Measurements from ENCODE around the gene LY9. TPM values are rescaled to one million over a fixed set of nuclear protein-coding genes. Genes with fewer than 3 reads are reported as not detected.
"Not testable (repeated sequence)": the region's sequence is repeated elsewhere in the genome, so short reads cannot be mapped to it uniquely, and the experiment has no call there.

Gene LY9
- total RNA-seq, 2 donors from 2014 or later, result 0.41 to 0.71 TPM

DNA sequence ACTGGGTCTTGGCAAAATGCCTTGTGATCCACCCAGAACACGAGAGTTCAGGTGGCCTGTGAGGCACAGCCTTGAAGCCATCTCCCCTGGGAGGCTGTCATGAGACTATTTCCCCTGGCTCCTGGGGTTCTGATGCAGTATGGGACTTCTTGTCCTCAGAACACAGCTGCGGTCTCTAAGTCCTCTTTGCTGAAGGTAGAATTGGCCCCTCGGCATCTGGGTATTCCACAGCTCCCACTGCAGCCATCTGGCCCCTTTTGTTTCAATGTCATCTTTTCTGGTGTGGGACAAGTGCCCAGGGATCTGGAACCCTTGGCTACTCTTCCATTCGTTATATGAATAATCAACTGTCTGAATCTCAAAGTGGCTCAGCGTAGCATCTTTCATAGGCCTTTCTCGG, 17.0 kb upstream of the LY9 start:
- TF ChIP-seq, protein P1, sequence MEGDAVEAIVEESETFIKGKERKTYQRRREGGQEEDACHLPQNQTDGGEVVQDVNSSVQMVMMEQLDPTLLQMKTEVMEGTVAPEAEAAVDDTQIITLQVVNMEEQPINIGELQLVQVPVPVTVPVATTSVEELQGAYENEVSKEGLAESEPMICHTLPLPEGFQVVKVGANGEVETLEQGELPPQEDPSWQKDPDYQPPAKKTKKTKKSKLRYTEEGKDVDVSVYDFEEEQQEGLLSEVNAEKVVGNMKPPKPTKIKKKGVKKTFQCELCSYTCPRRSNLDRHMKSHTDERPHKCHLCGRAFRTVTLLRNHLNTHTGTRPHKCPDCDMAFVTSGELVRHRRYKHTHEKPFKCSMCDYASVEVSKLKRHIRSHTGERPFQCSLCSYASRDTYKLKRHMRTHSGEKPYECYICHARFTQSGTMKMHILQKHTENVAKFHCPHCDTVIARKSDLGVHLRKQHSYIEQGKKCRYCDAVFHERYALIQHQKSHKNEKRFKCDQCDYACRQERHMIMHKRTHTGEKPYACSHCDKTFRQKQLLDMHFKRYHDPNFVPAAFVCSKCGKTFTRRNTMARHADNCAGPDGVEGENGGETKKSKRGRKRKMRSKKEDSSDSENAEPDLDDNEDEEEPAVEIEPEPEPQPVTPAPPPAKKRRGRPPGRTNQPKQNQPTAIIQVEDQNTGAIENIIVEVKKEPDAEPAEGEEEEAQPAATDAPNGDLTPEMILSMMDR (IDR thresholded peaks at IDR 0.05), result no peak
- Histone ChIP-seq H3K9me3 (no peaks in the 10 kb centered on the region), H3K36me3 (no peaks in the 10 kb centered on the region), H3K4me1 (ENCODE audit: control insufficient read depth in 1 of 2, low read depth in 2 of 2) (no peaks in the 10 kb centered on the region), H3K4me3 (no peak overlapping the region), H3K27me3 (replicated peaks; ENCODE audit: insufficient read depth) (no peaks in the 10 kb centered on the region), H3K27ac (no peak overlapping the region)
- DNase-seq (ENCODE audit: low spot score) (no peak), ATAC-seq (ENCODE audit: insufficient number of reproducible peaks, low FRiP score, low read depth) (no peak)

GRCh38 chr1:160779626-160780397, 16.2 kb upstream of the LY9 start:
- DNase-seq (ENCODE audit: low spot score) (no peak), ATAC-seq (ENCODE audit: insufficient number of reproducible peaks, low FRiP score, low read depth) (no peak)
- no peak overlapping the region for H3K27ac ChIP-seq
- H3K36me3 ChIP-seq, result no peaks in the 10 kb centered on the region
- TF ChIP-seq, protein P1 (IDR thresholded peaks at IDR 0.05), result no peak
- H3K4me1 ChIP-seq (ENCODE audit: control insufficient read depth in 1 of 2, low read depth in 2 of 2), result no peaks in the 10 kb centered on the region
- H3K27me3 ChIP-seq (replicated peaks; ENCODE audit: insufficient read depth), result no peaks in the 10 kb centered on the region
- no peak overlapping the region for H3K4me3 ChIP-seq
- H3K9me3 ChIP-seq, result no peaks in the 10 kb centered on the region

GRCh38 chr1:160780398-160780755, 15.6 kb upstream of the LY9 start:
- no peaks in the 10 kb centered on the region for H3K4me1 ChIP-seq (ENCODE audit: control insufficient read depth in 1 of 2, low read depth in 2 of 2)
- no peaks in the 10 kb centered on the region for H3K27me3 ChIP-seq (replicated peaks; ENCODE audit: insufficient read depth)
- ATAC-seq (ENCODE audit: insufficient number of reproducible peaks, low FRiP score, low read depth) (no peak), DNase-seq (ENCODE audit: low spot score) (no peak)
- no peak overlapping the region for H3K4me3 ChIP-seq
- H3K27ac ChIP-seq, result no peak overlapping the region
- no peaks in the 10 kb centered on the region for H3K9me3 ChIP-seq
- H3K36me3 ChIP-seq, result no peaks in the 10 kb centered on the region
- TF ChIP-seq, protein P1 (IDR thresholded peaks at IDR 0.05), result no peak

DNA sequence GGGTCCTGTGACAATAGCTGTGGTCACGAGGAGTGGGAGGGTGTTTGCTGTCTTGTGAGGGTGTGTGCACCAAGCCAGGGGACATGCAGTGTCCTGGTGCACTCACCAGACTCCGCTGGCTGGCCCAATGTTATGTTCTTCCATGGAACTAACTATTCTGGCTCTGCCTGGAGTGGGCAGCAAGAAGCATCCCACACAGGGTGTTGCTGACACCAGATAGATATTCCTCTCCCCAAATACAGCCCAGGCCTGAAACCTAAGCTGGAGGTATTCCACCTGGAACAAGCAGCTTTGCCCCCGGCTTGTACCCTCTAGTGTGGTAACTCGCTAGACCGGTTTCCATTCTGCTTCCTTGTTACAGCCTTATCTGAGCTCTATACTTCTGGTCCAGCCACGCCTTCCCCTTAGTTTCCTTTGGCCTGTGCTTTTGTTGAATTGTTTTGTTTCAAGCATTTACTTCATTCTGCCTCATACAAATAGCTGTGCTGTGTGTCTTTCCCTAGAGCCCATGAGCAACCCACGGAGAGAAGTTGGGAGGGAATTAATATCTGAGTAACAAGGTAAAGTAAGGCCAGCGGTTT, 14.7 kb upstream of the LY9 start:
- no peaks in the 10 kb centered on the region for H3K27me3 ChIP-seq (replicated peaks; ENCODE audit: insufficient read depth)
- no peaks in the 10 kb centered on the region for H3K4me1 ChIP-seq (ENCODE audit: control insufficient read depth in 1 of 2, low read depth in 2 of 2)
- no peaks in the 10 kb centered on the region for H3K36me3 ChIP-seq
- no peaks in the 10 kb centered on the region for H3K9me3 ChIP-seq
- no peak overlapping the region for H3K4me3 ChIP-seq
- ATAC-seq (ENCODE audit: insufficient number of reproducible peaks, low FRiP score, low read depth) (no peak), DNase-seq (ENCODE audit: low spot score) (no peak)
- H3K27ac ChIP-seq, result no peak overlapping the region
- TF ChIP-seq, protein P1 (IDR thresholded peaks at IDR 0.05), result no peak

- ATAC-seq (ENCODE audit: insufficient number of reproducible peaks, low FRiP score, low read depth), result no peak
- DNase-seq (ENCODE audit: low spot score), result no peak
- Histone ChIP-seq H3K27ac (no peak overlapping the region), H3K36me3 (no peaks in the 10 kb centered on the region), H3K4me1 (ENCODE audit: control insufficient read depth in 1 of 2, low read depth in 2 of 2) (no peaks in the 10 kb centered on the region), H3K9me3 (no peaks in the 10 kb centered on the region), H3K4me3 (no peak overlapping the region), H3K27me3 (replicated peaks; ENCODE audit: insufficient read depth) (no peaks in the 10 kb centered on the region)
- TF ChIP-seq, protein P1 (IDR thresholded peaks at IDR 0.05), result no peak
Observed at GRCh38 chr1:160781914-160782689, 13.9 kb upstream of the LY9 start.

DNA sequence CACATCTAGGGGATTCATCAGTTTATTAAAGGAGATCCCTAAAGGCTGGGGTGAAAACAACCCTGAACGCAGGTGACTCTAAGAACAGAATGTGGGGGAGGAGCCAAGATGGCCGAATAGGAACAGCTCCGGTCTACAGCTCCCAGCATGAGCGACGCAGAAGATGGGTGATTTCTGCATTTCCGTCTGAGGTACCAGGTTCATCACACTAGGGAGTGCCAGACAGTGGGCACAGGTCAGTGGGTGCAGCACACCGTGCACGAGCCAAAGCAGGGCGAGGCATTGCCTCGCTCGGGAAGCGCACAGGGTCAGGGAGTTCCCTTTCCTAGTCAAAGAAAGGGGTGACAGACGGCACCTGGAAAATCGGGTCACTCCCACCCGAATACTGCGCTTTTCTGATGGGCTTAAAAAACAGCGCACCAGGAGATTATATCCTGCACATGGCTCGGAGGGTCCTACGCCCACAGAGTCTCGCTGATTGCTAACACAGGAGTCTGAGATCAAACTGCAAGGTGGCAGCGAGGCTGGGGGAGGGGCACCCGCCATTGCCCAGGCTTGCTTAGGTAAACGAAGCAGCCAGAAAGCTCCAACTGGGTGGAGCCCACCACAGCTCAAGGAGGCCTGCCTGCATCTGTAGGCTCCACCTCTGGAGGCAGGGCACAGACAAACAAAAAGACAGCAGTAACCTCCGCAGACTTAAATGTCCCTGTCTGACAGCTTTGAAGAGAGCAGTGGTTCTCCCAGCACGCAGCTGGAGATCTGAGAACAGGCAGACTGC, 12.8 kb upstream of the LY9 start:
- not testable (repeated sequence) for ATAC-seq (ENCODE audit: insufficient number of reproducible peaks, low FRiP score, low read depth); H3K9me3 ChIP-seq; DNase-seq (ENCODE audit: low spot score)

More for the DNA sequence above, 12.8 kb upstream of the LY9 start:
- H3K27ac ChIP-seq; H3K27me3 ChIP-seq (replicated peaks; ENCODE audit: insufficient read depth); H3K36me3 ChIP-seq; H3K4me3 ChIP-seq; H3K4me1 ChIP-seq (ENCODE audit: control insufficient read depth in 1 of 2, low read depth in 2 of 2): not testable (repeated sequence)

All from thoracic aorta (tissue), 2 donors.